ENCODE data around the gene ICAM3. TPM values are rescaled to one million over a fixed set of nuclear protein-coding genes. Genes with fewer than 3 reads are reported as not detected.

The ICAM3 gene
- polyA plus RNA-seq, 1 of the 3 experiments (the other 2 are of a cell fraction): 15.6 TPM

DNA sequence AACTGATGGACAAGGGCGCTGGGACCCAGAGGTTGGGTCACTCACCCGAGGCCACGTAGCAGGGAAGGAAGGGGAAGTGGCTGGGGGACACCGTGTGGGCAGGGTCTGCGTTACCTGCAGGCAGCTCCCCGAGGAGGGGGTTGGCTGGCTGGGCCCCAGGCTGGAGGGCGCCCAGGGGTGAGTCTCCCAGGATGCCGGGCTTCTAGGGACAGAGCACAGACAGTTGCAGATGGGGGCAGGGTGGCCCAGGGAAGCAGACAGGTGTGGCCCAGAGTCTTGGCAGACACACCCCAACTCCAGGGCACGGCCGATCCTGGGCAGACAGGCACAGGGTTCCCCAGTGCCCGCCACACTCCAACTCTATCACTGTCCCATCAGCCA is 18.0 kb downstream of the ICAM3 start (continued):
- TF ChIP-seq, protein P1, sequence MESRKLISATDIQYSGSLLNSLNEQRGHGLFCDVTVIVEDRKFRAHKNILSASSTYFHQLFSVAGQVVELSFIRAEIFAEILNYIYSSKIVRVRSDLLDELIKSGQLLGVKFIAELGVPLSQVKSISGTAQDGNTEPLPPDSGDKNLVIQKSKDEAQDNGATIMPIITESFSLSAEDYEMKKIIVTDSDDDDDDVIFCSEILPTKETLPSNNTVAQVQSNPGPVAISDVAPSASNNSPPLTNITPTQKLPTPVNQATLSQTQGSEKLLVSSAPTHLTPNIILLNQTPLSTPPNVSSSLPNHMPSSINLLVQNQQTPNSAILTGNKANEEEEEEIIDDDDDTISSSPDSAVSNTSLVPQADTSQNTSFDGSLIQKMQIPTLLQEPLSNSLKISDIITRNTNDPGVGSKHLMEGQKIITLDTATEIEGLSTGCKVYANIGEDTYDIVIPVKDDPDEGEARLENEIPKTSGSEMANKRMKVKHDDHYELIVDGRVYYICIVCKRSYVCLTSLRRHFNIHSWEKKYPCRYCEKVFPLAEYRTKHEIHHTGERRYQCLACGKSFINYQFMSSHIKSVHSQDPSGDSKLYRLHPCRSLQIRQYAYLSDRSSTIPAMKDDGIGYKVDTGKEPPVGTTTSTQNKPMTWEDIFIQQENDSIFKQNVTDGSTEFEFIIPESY (IDR thresholded peaks at IDR 0.05; ENCODE audit: borderline replicate concordance, low read depth): no peak
- no peak for TF ChIP-seq TCF12 (IDR thresholded peaks at IDR 0.05)

DNA sequence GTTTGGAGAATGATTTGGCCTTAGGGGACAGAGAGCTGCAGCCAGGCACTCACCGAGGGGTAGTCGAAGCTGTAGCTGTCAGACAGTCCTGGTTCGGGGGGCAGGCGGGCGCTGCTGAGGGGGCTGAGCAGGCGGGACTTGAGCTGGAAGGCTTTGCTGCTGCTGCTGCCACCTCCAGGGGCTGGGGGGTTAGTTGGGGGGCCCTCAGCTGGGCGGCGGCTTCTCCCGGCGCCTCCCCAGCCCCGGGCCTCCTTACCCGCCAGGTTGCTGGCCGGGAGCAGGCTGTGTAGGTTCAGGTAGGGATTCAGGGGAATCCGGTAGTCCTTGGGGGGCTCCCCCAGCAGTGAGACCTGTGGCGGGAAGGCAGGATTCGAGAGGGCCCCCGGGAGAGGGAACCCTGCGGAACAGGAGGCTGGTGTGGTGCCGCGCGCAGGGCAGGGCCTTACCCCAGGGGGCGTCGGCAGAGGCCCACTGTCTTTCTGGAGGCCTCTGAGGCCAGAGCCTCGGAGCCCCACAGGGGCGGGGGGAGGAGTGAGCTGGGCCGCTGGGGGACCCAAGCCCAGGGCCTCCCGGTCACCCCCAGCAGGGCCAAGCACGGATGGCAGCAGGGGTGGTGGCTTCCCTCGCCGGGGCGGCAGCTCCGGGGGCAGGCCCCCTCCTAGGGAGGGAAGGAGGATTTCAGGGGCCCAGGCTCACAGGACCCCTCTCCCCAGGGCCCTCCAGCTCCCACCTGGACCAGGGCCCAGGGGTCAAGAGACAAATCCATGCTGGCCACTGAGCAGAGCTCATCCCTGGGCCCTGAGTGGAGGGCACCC is 18.6 kb downstream of the ICAM3 start:
- CTCF ChIA-PET: interaction anchor here (0.7 to 1.5 kb wide), 4 partner anchors 55 to 95 kb away, joined by 3 to 4 read pairs (median 4); no protein-coding TSS in a partner anchor
- H3K36me3 ChIP-seq (replicated peaks in 1 of 2; ENCODE audit: control insufficient read depth in 1 of 2, insufficient read depth in 2 of 2, low read length in 1 of 2): peaks cover 5 to 41% of the 10 kb centered on the region in 2 experiments

More for the DNA sequence above, 18.6 kb downstream of the ICAM3 start:
- no peak for DNase-seq
- POLR2A ChIA-PET: interaction anchor here (0.8 to 1.4 kb wide), 2 partner anchors 13 to 70 kb away, joined by 3 to 4 read pairs; no protein-coding TSS in a partner anchor
- peaks cover 0 to 12% of the 10 kb centered on the region in 2 experiments; a peak in 1 of 4 replicates for H3K4me1 ChIP-seq (ENCODE audit: control insufficient read depth in 1 of 2, insufficient read depth in 2 of 2, low read depth in 1 of 2, low read length in 1 of 2)
- no peak overlapping the region for H3K9ac ChIP-seq
- H3F3A ChIP-seq (replicated peaks; ENCODE audit: insufficient read depth): peaks cover 6% of the 10 kb centered on the region
- H2AFZ ChIP-seq (ENCODE audit: low read depth): no peak overlapping the region
- whole genome bisulfite sequencing (ENCODE audit: low lambda C conversion rate): 90% methylated on average over 12 of the region's 32 CpGs
- H3K4me2 ChIP-seq: no peak overlapping the region
- H3K9me2 ChIP-seq: no peaks in the 10 kb centered on the region
- no peak overlapping the region for H3K4me3 ChIP-seq (ENCODE audit: low read depth in 2 of 2, low read length in 1 of 2)
- H3K9me3 ChIP-seq: no peaks in the 10 kb centered on the region
- 0 out of 2 replicates have a peak, but pooled peaks cover 1% of the 10 kb centered on the region for H3K79me2 ChIP-seq (ENCODE audit: insufficient read depth)
- TF ChIP-seq, protein P2, sequence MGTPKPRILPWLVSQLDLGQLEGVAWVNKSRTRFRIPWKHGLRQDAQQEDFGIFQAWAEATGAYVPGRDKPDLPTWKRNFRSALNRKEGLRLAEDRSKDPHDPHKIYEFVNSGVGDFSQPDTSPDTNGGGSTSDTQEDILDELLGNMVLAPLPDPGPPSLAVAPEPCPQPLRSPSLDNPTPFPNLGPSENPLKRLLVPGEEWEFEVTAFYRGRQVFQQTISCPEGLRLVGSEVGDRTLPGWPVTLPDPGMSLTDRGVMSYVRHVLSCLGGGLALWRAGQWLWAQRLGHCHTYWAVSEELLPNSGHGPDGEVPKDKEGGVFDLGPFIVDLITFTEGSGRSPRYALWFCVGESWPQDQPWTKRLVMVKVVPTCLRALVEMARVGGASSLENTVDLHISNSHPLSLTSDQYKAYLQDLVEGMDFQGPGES (IDR thresholded peaks at IDR 0.05; ENCODE audit: low read depth, low read length): no peak
- no peak for TF ChIP-seq EP300 (IDR thresholded peaks at IDR 0.05; ENCODE audit: borderline replicate concordance in 1 of 2, low read depth in 1 of 2, low read length in 1 of 2)
- no peak for TF ChIP-seq FOSL2 (IDR thresholded peaks at IDR 0.05; ENCODE audit: borderline replicate concordance, low read depth)
- no peak for TF ChIP-seq ELF1 (IDR thresholded peaks at IDR 0.05)
- no peak for TF ChIP-seq TAF1 (IDR thresholded peaks at IDR 0.05; ENCODE audit: borderline replicate concordance, low read depth, low read length)
- TF ChIP-seq, protein P3, sequence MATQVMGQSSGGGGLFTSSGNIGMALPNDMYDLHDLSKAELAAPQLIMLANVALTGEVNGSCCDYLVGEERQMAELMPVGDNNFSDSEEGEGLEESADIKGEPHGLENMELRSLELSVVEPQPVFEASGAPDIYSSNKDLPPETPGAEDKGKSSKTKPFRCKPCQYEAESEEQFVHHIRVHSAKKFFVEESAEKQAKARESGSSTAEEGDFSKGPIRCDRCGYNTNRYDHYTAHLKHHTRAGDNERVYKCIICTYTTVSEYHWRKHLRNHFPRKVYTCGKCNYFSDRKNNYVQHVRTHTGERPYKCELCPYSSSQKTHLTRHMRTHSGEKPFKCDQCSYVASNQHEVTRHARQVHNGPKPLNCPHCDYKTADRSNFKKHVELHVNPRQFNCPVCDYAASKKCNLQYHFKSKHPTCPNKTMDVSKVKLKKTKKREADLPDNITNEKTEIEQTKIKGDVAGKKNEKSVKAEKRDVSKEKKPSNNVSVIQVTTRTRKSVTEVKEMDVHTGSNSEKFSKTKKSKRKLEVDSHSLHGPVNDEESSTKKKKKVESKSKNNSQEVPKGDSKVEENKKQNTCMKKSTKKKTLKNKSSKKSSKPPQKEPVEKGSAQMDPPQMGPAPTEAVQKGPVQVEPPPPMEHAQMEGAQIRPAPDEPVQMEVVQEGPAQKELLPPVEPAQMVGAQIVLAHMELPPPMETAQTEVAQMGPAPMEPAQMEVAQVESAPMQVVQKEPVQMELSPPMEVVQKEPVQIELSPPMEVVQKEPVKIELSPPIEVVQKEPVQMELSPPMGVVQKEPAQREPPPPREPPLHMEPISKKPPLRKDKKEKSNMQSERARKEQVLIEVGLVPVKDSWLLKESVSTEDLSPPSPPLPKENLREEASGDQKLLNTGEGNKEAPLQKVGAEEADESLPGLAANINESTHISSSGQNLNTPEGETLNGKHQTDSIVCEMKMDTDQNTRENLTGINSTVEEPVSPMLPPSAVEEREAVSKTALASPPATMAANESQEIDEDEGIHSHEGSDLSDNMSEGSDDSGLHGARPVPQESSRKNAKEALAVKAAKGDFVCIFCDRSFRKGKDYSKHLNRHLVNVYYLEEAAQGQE (IDR thresholded peaks at IDR 0.05; ENCODE audit: low read depth, low read length): no peak
- TF ChIP-seq RCOR1 (IDR thresholded peaks at IDR 0.05; ENCODE audit: low read length): no peak
- TF ChIP-seq EZH2phosphoT487 (IDR thresholded peaks at IDR 0.05; ENCODE audit: borderline replicate concordance, low read depth): no peak
- no peak for TF ChIP-seq SIN3A (IDR thresholded peaks at IDR 0.05; ENCODE audit: borderline replicate concordance, low read depth, low read length)
- no peak for TF ChIP-seq POLR2AphosphoS5 (IDR thresholded peaks at IDR 0.05; ENCODE audit: low read depth, low read length)
- TF ChIP-seq YY1 (IDR thresholded peaks at IDR 0.05; ENCODE audit: low read depth): no peak
- TF ChIP-seq, protein P4, sequence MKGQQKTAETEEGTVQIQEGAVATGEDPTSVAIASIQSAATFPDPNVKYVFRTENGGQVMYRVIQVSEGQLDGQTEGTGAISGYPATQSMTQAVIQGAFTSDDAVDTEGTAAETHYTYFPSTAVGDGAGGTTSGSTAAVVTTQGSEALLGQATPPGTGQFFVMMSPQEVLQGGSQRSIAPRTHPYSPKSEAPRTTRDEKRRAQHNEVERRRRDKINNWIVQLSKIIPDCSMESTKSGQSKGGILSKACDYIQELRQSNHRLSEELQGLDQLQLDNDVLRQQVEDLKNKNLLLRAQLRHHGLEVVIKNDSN (IDR thresholded peaks at IDR 0.05; ENCODE audit: borderline replicate concordance, low read depth): no peak
- TF ChIP-seq MEF2A (IDR thresholded peaks at IDR 0.05; ENCODE audit: borderline replicate concordance, low read depth): no peak
- no peak for TF ChIP-seq NRF1 (IDR thresholded peaks at IDR 0.05; ENCODE audit: low read depth, low read length)
- TF ChIP-seq, protein P5, sequence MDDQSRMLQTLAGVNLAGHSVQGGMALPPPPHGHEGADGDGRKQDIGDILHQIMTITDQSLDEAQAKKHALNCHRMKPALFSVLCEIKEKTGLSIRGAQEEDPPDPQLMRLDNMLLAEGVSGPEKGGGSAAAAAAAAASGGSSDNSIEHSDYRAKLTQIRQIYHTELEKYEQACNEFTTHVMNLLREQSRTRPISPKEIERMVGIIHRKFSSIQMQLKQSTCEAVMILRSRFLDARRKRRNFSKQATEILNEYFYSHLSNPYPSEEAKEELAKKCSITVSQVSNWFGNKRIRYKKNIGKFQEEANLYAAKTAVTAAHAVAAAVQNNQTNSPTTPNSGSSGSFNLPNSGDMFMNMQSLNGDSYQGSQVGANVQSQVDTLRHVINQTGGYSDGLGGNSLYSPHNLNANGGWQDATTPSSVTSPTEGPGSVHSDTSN (IDR thresholded peaks at IDR 0.05): no peak
- TF ChIP-seq FOXJ3 (CRISPR knock-in tag; IDR thresholded peaks at IDR 0.05): no peak
- TF ChIP-seq, protein P6, sequence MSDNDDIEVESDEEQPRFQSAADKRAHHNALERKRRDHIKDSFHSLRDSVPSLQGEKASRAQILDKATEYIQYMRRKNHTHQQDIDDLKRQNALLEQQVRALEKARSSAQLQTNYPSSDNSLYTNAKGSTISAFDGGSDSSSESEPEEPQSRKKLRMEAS (IDR thresholded peaks at IDR 0.05; ENCODE audit: low read depth): no peak
- TF ChIP-seq, protein P7, sequence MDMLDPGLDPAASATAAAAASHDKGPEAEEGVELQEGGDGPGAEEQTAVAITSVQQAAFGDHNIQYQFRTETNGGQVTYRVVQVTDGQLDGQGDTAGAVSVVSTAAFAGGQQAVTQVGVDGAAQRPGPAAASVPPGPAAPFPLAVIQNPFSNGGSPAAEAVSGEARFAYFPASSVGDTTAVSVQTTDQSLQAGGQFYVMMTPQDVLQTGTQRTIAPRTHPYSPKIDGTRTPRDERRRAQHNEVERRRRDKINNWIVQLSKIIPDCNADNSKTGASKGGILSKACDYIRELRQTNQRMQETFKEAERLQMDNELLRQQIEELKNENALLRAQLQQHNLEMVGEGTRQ (IDR thresholded peaks at IDR 0.05; ENCODE audit: borderline replicate concordance, low read depth, low read length): no peak
- H4K20me1 ChIP-seq (ENCODE audit: insufficient read depth): no peaks in the 10 kb centered on the region
- no peak overlapping the region for H3K27ac ChIP-seq (ENCODE audit: low read depth in 2 of 2, low read length in 1 of 2)
- H3K27me3 ChIP-seq (ENCODE audit: insufficient read depth): no peaks in the 10 kb centered on the region
